ENCODE measurements around the gene PLK4.
"Not testable (repeated sequence)": the region's sequence is repeated elsewhere in the genome, so short reads cannot be mapped to it uniquely, and the experiment has no call there.

The PLK4 gene

DNA sequence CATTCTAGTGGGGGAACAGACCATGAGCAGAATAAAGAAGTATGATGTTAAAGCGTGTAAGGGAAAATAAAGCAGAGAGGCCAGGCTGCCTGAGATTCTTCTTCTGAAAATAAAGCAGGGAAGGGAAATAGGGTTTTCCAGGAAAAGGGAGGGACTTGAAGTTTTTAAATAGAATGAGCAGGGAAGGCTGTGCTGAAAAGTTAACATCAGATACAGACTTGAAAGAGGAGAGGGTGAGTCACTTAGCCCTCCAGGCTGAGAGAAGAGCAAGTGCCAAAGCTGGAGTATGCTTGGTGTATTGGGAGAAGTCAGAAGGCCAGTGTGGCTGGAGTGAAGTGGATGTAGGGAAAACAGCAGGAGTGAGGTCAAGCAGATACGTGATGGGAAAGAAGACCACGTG lies 10.0 kb upstream of the PLK4 start:
- H3K4me1 Mint-ChIP-seq, result peaks cover 3 to 7% of the 10 kb centered on the region in 2 donors
- H3K36me3 Mint-ChIP-seq, result peaks cover 4 to 10% of the 10 kb centered on the region in 2 donors
- no peak for ATAC-seq (replicated peaks)
- no peak overlapping the region for H3K27ac Mint-ChIP-seq
- no peak for DNase-seq
- H3K9me3 Mint-ChIP-seq, result no peaks in the 10 kb centered on the region
- no peak overlapping the region for H3K4me3 Mint-ChIP-seq
- H3K27me3 Mint-ChIP-seq, result no peaks in the 10 kb centered on the region

GRCh38 chr4:127875791-127876190 lies 4.9 kb upstream of the PLK4 start:
- Mint-ChIP-seq H3K27ac (no peak overlapping the region), H3K4me3 (no peak overlapping the region), H3K9me3 (no peaks in the 10 kb centered on the region), H3K27me3 (no peaks in the 10 kb centered on the region), H3K36me3 (peaks cover 5 to 10% of the 10 kb centered on the region in 2 donors), H3K4me1 (peaks cover 1 to 4% of the 10 kb centered on the region in 2 donors)
- no peak for DNase-seq
- ATAC-seq (replicated peaks), result no peak

- DNase-seq, result no peak
- Mint-ChIP-seq H3K9me3 (no peaks in the 10 kb centered on the region), H3K4me3 (peak overlapping the region; percentile 92 to 97), H3K4me1 (peaks cover 5 to 15% of the 10 kb centered on the region in 2 donors), H3K27me3 (no peaks in the 10 kb centered on the region), H3K36me3 (peaks cover 12% of the 10 kb centered on the region in 2 donors), H3K27ac (peak overlapping the region; percentile 98)
- peak; percentile 14 to 31 for ATAC-seq (replicated peaks)
Measured at GRCh38 chr4:127881563-127881864, 821 bp downstream of the PLK4 start.

GRCh38 chr4:127888559-127888958 lies 7.9 kb downstream of the PLK4 start:
- ATAC-seq (replicated peaks) (no peak), DNase-seq (no peak)
- H3K27ac Mint-ChIP-seq, result no peak overlapping the region
- H3K4me1 Mint-ChIP-seq, result no peaks in the 10 kb centered on the region
- H3K4me3 Mint-ChIP-seq, result no peak overlapping the region
- H3K36me3 Mint-ChIP-seq, result peaks cover 16 to 17% of the 10 kb centered on the region in 2 donors
- no peaks in the 10 kb centered on the region for H3K27me3 Mint-ChIP-seq
- H3K9me3 Mint-ChIP-seq, result no peaks in the 10 kb centered on the region

DNA sequence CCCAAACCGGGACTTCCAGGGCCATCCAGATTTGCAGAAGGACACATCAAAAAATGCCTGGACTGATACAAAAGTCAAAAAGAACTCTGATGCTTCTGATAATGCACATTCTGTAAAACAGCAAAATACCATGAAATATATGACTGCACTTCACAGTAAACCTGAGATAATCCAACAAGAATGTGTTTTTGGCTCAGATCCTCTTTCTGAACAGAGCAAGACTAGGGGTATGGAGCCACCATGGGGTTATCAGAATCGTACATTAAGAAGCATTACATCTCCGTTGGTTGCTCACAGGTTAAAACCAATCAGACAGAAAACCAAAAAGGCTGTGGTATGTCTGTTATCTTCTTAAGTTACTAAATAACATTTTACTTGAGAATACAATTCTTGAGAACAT lies 9.2 kb downstream of the PLK4 start:
- no peaks in the 10 kb centered on the region for H3K27me3 Mint-ChIP-seq
- DNase-seq (no peak), ATAC-seq (replicated peaks) (no peak)
- H3K36me3 Mint-ChIP-seq, result peaks cover 16 to 25% of the 10 kb centered on the region in 2 donors
- no peak overlapping the region for H3K27ac Mint-ChIP-seq
- no peaks in the 10 kb centered on the region for H3K4me1 Mint-ChIP-seq
- no peak overlapping the region for H3K4me3 Mint-ChIP-seq
- H3K9me3 Mint-ChIP-seq, result no peaks in the 10 kb centered on the region

DNA sequence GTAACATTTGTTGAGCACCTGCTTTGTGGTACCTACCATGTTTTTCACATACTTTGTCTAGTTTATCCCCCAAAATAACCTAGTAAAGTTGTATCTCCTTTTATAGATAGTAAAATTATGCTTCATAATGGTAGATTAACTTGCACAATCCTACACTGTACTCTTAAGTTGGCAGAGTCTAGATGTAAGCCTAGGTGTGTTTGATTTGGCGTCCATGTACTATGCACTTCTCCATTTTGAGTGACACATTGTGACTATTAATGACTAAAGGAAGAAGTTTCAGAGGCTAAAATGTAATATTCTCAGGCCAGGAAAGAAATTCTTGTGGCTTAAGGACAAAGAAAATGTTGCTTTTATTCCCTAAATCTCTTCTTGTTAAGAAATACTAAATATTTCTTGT lies 15.4 kb downstream of the PLK4 start:
- ATAC-seq (replicated peaks), result no peak
- peaks cover 10 to 25% of the 10 kb centered on the region in 2 donors for H3K36me3 Mint-ChIP-seq
- H3K27ac Mint-ChIP-seq, result no peak overlapping the region

DNA sequence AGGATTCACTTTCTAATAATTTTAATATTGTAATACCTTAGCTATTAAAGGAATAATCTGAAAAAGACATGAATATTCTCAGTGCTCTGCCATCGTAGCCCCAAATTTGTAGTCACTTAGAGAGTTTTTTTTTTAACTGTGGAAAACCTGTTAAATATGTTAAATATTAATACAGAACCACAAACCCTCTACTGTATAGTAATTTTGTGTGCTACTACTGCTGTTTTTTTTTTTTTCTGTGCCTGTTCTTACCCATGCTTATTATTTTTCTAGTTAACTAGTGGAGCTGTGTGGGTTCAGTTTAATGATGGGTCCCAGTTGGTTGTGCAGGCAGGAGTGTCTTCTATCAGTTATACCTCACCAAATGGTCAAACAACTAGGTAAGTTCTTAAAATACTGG lies 15.8 kb downstream of the PLK4 start:
- Mint-ChIP-seq H3K36me3 (peaks cover 10 to 25% of the 10 kb centered on the region in 2 donors), H3K4me3 (no peak overlapping the region), H3K27me3 (no peaks in the 10 kb centered on the region), H3K27ac (no peak overlapping the region), H3K9me3 (no peaks in the 10 kb centered on the region), H3K4me1 (no peaks in the 10 kb centered on the region)
- ATAC-seq (replicated peaks), result no peak
- DNase-seq, result no peak

More for the DNA sequence above, 15.4 kb downstream of the PLK4 start:
- no peak overlapping the region for H3K4me3 Mint-ChIP-seq
- H3K4me1 Mint-ChIP-seq, result no peaks in the 10 kb centered on the region
- no peaks in the 10 kb centered on the region for H3K9me3 Mint-ChIP-seq
- DNase-seq, result no peak
- no peaks in the 10 kb centered on the region for H3K27me3 Mint-ChIP-seq

DNA sequence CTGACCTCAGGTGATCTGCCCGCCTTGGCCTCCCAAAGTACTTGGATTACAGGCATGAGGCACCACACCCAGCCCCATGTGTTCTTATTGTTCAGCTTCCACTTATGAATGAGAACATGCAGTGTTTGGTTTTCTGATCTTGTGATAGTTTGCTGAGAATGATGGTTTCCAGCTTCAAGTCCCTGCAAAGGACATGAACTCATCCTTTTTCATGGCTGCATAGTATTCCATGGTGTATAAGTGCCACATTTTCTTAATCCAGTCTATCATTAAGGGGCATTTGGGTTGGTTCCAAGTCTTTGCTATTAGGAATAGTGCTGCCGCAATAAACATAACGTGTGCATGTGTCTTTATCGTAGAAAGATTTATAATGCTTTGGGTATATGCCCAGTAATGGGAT lies 19.0 kb downstream of the PLK4 start:
- H3K36me3 Mint-ChIP-seq, result peaks cover 8 to 25% of the 10 kb centered on the region in 2 donors
- not testable (repeated sequence) for H3K4me1 Mint-ChIP-seq; H3K9me3 Mint-ChIP-seq; H3K27ac Mint-ChIP-seq; ATAC-seq (replicated peaks); H3K4me3 Mint-ChIP-seq; H3K27me3 Mint-ChIP-seq; DNase-seq

DNA sequence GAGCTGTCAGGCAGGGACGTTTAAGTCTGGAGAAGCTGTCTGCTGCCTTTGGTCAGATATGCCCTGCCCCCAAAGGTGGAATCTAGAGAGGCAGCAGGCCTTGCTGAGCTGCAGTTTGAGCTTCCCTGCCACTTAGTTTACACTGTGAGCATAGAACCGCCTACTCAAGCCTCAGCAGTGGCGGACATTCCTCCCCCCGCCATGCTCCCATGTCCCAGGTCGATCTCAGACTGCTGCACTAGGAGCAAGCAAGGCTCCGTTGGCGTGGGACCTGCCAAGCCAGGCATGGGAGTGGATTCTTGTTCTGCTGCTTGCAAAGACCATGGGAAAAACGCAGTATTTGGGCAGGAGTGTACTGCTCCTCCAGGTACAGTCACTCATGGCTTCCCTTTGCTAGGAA lies 24.3 kb downstream of the PLK4 start:
- ATAC-seq (replicated peaks) (no peak), DNase-seq (no peak)
- Mint-ChIP-seq H3K27ac (no peak overlapping the region), H3K4me3 (no peak overlapping the region), H3K27me3 (no peaks in the 10 kb centered on the region), H3K36me3 (peaks cover 0 to 15% of the 10 kb centered on the region in 2 donors), H3K9me3 (peaks cover 5 to 9% of the 10 kb centered on the region in 2 donors), H3K4me1 (no peaks in the 10 kb centered on the region)

DNA sequence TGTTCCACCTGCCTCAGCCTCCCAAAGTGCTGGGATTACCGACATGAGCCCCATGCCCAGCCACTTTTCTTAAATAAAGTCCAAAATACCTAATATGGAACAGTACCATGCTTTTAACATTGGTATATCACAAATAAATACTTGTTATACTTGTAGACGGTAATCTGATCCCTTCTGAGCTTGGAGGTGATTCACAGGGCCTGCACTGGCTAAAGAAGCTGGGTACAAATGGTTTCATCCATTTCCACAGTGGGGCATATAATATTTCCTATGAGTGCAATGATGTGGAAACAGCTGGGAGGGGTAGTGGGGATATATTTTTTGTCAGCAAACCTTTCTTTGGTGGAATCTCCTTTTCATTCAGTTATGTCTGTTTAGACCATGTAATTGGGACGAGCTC lies 35.8 kb downstream of the PLK4 start:
- Mint-ChIP-seq H3K4me1 (no peaks in the 10 kb centered on the region), H3K9me3 (no peaks in the 10 kb centered on the region), H3K36me3 (peaks cover 6 to 20% of the 10 kb centered on the region in 2 donors), H3K4me3 (no peak overlapping the region), H3K27ac (no peak overlapping the region), H3K27me3 (no peaks in the 10 kb centered on the region)
- DNase-seq (no peak), ATAC-seq (replicated peaks) (no peak)

DNA sequence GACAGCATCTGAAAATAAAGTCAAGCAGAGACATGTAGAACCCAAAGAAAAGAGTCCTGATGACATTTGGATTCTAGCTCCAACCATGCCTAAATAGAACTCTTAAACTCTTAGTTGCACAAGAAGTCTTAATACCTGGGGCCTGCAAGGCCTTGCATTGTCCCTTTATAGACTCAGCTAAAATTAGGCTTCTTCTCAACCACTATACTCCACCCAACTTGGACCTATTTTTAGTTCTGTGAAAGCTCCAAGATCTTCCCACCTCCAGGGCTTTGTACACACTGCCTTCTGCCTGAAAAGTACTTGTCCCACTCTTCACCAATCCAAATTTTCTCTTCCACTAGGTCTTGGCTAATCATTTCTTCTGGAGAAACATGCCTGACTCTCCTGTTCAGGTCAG lies 36.5 kb downstream of the PLK4 start:
- no peak for DNase-seq
- H3K27me3 Mint-ChIP-seq, result no peaks in the 10 kb centered on the region
- H3K4me3 Mint-ChIP-seq, result no peak overlapping the region
- no peaks in the 10 kb centered on the region for H3K9me3 Mint-ChIP-seq
- no peak overlapping the region for H3K27ac Mint-ChIP-seq
- H3K4me1 Mint-ChIP-seq, result no peaks in the 10 kb centered on the region
- ATAC-seq (replicated peaks), result no peak
- peaks cover 7 to 20% of the 10 kb centered on the region in 2 donors for H3K36me3 Mint-ChIP-seq

DNA sequence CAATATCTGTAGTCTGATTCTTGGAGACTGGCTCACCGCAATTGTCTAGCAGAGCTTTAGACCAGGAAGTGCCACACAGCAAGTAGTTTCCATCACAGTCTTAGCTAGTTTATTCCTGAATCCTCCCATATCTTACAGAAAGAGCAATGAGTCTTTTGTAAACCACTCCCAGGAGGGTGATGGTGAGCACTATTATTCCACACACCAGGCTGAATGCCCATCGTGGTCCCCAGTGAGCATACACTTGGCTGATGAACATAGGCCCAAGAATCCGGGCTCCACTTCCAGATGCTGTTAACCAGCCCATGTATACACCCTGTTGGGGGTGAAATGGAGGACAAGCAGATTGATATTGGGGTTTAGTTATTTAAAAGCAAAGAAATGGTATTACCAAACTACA lies 39.8 kb downstream of the PLK4 start:
- H3K4me1 Mint-ChIP-seq, result no peaks in the 10 kb centered on the region
- no peaks in the 10 kb centered on the region for H3K27me3 Mint-ChIP-seq
- H3K4me3 Mint-ChIP-seq, result no peak overlapping the region
- no peak overlapping the region for H3K27ac Mint-ChIP-seq
- peaks cover 28 to 41% of the 10 kb centered on the region in 2 donors for H3K36me3 Mint-ChIP-seq
- H3K9me3 Mint-ChIP-seq, result no peaks in the 10 kb centered on the region
- DNase-seq, result no peak
- no peak for ATAC-seq (replicated peaks)

DNA sequence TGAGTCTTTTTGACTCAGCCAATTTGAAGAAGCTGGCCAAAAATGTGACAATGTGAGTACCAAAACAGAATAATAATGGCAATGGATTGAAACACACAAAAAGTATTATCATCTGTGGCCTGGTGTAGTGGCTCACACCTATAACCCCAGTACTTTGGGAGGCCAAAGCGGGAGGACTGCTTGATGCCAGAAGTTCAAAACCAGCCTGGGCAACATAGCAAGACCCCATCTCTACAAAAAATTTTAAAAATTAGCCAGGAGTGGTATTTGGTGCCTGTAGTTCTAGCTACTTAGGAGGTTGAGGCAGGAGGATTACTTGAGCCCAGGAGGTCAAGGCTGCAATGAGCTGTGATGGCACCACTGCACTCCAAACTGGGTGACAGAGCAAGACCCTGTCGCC lies 41.5 kb downstream of the PLK4 start:
- H3K27ac Mint-ChIP-seq, result no peak overlapping the region
- no peaks in the 10 kb centered on the region for H3K4me1 Mint-ChIP-seq
- H3K4me3 Mint-ChIP-seq, result no peak overlapping the region
- H3K36me3 Mint-ChIP-seq, result peaks cover 37 to 47% of the 10 kb centered on the region in 2 donors
- ATAC-seq (replicated peaks) (no peak), DNase-seq (no peak)
- peaks cover 0 to 2% of the 10 kb centered on the region in 2 donors for H3K9me3 Mint-ChIP-seq
- H3K27me3 Mint-ChIP-seq, result no peaks in the 10 kb centered on the region

- H3K27ac Mint-ChIP-seq; H3K27me3 Mint-ChIP-seq; H3K9me3 Mint-ChIP-seq; H3K4me3 Mint-ChIP-seq; H3K4me1 Mint-ChIP-seq; DNase-seq; ATAC-seq (replicated peaks): not testable (repeated sequence)
- peaks cover 42 to 43% of the 10 kb centered on the region in 2 donors for H3K36me3 Mint-ChIP-seq
Measured at GRCh38 chr4:127925720-127926119, 45.0 kb downstream of the PLK4 start.

DNA sequence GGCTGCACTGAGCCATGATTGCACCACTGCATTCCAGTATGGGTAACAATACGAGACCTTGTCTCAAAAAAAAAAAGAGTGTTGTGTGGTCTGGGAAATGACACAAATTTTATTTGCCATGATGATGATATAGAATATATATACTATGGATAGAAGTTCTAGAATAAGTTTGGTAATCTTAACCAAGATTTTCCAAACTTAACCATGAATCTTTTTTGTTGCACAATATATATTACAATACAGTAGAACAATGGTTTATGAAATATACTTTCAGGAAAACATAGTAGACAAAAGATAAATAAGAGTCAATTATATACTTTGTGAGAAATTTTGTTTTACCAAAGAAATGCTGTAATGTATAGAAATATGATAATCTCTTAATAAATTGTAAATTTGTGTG lies 49.5 kb downstream of the PLK4 start:
- H3K4me3 Mint-ChIP-seq, result no peak overlapping the region
- peaks cover 0 to 2% of the 10 kb centered on the region in 2 donors for H3K9me3 Mint-ChIP-seq
- peaks cover 24 to 26% of the 10 kb centered on the region in 2 donors for H3K36me3 Mint-ChIP-seq
- no peak overlapping the region for H3K27ac Mint-ChIP-seq
- ATAC-seq (replicated peaks) (no peak), DNase-seq (no peak)
- H3K4me1 Mint-ChIP-seq, result no peaks in the 10 kb centered on the region
- no peaks in the 10 kb centered on the region for H3K27me3 Mint-ChIP-seq

DNA sequence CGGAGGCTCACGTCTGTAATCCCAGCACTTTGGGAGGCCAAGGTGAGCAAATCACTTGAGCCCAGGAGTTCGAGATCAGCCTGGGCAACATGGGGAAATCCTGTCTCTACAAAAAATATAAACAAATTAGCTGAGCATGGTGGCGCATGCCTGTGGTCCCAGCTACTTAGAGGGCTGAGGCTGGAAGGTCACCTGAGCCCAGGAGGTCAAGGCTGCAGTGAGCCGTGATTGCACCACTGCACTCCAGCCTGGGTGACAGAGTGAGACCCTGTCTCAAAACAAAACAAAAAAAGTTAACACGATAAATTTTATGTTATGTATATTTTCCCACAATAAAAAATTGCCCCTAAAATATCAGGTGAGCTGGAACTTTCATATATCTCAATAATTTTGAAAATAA lies 51.1 kb downstream of the PLK4 start:
- ATAC-seq (replicated peaks); DNase-seq; H3K4me3 Mint-ChIP-seq; H3K9me3 Mint-ChIP-seq; H3K27ac Mint-ChIP-seq; H3K4me1 Mint-ChIP-seq; H3K27me3 Mint-ChIP-seq: not testable (repeated sequence)
- H3K36me3 Mint-ChIP-seq, result peaks cover 13 to 15% of the 10 kb centered on the region in 2 donors
